Measurements from ENCODE around the gene MKNK1.
"Not testable (repeated sequence)": the region's sequence is repeated elsewhere in the genome, so short reads cannot be mapped to it uniquely, and the experiment has no call there.

The MKNK1 gene

DNA sequence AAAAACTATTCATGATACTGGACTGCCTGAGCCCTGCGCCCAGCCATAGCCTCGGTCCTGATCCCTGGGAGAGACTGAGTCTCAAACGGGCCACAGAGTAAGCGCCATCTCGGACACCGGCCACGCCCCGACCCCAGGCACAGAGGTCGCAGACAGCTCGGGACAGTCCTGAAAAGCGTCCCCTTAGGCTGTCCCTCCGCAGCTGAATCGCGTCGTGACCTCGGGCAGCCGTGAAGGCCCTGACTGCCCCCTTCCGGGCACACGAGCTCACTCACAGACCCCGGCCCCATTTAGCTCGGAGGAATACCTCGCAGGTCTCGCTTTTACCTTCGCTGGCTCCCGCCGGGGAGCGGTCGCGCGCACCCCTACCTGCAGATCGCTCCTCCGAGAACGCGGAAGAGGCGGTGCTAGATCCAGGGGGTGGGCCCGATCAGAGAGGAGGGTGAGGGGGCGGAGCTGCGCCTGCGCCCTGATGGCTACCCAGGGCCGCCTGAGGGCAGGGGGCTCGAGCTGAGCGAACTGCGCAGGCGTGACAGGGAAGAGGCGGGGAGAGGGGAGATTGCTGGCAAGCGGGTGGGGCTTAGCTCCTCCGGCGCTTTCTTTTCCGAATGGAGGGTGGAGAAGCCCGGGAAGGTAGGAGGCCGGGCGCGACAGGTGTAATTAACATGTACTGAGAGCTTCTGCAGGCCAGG, at the start of gene MKNK1:
Gene MKNK1 (minus strand): TSS at position 411 of the 692 bp plus-strand sequence. CDS start 20,941 bp downstream, outside the sequence.
- DNase-seq: peak; percentile 99

DNA sequence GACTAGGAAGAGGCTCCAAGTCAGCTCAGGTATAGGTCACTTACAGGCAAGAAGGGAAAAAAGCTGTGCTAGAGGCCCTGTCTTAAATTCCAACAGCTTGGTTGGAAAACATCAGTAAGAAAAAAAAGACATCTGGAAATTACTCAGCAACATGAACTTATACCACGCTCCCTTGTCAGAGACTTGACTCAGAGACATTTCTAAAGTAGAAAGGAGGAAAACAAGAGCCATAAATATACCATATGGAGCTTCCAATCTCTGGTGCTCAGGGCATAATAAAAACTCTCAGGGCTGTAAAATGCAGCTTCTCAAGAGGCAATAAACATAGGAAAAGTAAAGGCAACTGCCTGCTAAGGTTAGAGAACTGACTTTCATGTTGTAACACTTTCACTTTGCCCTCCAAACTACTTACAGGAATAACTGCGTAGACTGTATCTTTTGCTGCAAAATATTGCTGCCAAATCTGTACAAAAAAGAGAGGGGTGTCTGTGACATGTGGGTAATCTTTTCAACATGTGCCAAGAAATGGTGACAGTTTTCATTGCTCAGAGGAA, 49.4 kb upstream of the MKNK1 start:
- no peak for DNase-seq

DNA sequence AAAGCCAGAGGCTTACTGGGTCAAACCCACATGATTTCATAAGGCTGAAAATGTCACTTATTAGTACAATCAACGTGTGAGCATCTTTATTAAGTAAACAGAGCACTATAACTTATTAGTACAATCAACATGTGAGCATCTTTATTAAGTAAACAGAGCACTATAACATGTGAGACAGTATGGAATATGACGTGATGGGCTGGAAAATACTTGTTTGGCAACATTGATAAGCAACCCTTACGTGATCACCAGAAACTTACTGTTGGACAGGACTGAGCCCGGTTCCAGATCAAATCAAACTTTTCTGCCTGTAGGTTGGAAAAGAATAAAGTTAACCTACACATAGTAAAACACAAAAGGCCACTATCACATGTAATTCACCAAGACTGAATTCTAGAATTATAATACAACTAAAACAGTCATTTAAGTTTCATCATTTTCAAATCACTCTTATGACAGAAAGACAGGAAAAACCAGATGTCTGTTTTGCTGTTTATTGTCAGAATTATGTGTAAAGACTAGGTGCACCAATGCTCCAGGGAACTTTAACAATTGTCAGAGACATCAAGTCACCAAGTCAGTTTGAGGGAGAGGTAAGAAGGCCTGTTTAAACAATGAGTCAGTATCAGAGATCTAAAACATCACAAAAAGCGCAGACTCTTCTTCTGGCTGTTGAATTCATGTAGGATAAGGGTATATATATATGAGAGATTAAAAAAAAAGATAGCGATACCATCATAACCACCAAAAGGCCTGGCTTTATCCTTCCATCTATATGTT, 48.4 kb upstream of the MKNK1 start:
- no peak for DNase-seq

DNA sequence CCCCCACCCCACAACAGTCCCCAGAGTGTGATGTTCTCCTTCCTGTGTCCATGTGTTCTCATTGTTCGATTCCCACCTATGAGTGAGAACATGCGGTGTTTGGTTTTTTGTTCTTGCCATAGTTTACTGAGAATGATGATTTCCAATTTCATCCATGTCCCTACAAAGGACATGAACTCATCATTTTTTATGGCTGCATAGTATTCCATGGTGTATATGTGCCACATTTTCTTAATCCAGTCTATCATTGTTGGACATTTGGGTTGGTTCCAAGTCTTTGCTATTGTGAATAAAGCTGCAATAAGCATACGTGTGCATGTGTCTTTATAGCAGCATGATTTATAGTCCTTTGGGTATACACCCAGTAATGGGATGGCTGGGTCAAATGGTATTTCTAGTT, 47.1 kb upstream of the MKNK1 start:
- not testable (repeated sequence) for DNase-seq

DNA sequence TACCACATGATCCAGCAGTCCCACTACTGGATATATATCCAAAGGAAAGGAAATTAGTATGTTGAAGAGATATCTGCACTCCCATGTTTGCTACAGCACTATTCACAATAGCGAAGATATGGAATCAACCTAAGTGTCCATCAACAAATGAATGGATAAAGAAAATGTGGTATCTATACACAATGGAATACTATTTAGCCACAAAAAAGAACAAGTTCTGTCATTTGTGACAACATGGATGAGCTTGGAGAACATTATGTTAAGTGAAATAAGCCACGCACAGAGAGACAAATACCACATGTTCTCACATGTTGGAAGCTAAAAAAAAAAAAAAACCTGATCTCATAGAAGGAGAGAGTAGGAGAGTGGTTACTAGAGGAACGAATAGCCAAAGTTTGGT, 46.4 kb upstream of the MKNK1 start:
- no peak for DNase-seq

DNA sequence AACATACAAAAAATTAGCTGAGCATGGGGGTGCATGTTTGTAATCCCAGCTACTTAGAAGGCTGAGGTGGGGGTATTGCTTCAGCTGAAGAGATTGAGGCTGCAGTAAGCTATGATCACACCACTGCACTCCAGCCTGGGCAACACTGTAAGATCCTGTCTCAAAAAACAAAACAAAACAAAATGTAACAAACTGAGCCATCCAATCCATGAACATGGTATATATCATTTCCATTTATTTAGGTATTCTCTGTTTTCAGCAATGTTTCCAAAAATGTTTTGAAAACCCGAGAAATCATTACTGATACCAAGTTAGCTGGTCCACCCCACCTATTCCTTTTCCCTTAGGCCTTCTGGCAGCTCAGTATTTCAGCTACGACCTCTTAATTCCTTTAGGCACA, 45.7 kb upstream of the MKNK1 start:
- no peak for DNase-seq

DNA sequence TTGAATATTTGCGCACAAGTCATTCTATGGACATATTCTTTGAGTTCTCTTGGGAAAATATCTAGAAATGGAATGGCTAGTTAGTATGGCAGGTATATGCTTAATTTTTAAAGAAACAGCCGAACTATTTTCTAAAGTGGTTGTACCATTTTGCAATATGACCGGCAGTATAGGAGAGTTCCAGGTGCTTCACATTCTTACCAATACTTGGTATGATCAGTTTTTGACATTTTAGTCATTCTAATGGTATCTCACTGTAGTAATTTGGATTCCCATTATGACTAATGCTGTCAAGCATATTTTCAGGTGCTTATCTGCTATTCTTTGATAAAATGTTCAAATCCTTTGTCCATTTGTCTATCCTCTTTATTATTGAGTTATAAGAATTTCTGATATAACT, 43.5 kb upstream of the MKNK1 start:
- no peak for DNase-seq

DNA sequence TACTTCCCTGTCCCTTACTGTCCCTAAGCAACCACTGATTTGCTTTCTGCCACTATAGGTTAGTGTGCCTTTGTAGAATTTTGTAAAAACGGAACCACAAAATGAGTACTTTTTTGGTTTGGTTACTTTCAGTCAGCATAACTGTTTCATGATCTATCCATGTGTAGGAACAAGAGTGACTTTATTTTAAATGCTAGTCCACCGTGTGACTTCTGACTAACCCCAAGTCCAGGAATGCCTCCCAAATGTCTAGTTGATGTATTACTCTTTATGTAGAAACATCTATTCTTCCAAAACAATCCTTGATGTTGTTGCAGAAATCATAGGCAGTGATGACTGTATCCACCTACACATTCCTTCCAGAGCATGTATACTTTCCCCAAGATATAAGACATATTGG, 42.8 kb upstream of the MKNK1 start:
- DNase-seq: no peak

DNA sequence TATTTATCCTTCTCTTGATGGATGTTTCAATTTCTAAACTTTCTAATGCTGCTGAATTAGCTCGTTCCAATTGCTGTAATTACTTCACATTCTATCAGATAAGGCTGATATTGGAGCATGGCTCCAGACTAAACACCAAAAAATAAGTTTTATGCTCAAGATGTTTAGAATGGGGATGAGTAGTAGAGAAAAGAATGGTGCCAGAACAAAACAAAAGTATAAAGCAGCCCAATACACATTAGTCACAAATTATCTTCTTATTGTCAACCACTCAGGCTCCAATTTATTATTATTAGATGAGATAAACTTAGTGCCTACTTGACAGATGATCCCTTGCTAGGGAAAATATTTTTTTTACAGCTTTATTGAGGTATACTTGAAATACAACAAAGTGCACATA, 42.3 kb upstream of the MKNK1 start:
- DNase-seq: no peak

DNA sequence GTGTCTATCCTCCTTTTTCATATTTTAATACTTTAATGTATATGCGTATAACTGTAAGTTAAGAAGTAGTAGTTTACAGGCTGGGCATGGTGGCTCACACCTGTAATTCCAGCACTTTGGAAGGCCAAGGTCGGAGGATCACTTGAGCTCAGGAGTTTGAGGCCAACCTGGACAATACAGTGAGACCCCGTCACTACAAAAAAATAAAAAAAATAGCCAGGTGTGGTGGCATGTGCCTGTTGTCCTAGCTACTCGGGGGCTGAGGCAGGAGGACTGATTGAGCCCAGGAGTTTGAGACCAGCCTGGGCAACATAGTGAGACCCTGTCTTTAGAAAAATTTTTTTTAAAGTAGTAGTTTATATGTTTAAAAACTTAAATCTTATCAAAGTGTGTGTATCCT, 41.7 kb upstream of the MKNK1 start:
- DNase-seq: no peak

DNA sequence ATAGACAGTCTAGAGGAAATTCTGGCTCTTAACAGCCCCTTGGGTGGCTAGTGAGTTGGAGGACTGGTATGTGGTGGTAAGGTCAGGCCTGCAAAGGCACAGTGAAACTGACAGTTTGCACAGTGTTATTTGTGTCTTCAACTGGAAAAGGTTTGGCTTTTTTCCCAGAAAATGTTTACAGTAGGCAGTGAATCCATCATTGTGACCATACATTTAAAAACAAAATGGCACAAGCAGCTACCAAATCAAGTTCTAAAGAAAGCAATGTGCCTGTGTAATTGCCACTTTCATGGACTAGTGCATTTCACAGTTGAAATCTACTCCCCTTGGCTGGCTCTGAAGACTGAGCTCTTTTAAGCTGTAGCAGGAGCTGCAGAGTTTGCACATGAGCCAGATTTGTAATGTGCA, 39.3 kb upstream of the MKNK1 start:
- no peak for DNase-seq

DNA sequence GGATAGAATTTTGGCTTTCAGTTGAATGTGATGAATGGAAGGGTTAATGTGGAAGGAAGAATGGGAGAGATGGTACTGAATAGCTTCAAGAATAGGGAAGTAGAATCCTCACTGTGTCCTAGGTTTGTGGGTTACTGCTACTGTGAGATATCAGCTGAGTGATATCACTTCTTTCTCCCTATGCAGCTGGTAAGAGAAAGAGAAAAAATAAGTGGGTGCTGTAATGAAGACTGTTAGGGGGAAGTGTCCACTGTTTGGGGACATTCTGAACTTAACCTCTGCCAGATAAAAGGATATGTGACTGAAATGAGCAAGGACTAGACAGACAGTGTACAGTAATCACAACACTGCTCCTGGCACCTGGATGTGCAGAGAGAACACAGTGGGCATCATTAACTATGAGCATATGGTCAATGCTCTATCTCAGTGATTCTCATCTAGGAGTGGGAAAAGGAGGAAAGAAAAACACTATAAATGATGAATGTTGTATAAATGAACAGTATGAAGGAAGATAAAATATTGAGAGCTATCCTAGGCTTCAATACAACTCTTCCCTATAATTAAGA, 38.1 kb upstream of the MKNK1 start:
- no peak for DNase-seq

DNA sequence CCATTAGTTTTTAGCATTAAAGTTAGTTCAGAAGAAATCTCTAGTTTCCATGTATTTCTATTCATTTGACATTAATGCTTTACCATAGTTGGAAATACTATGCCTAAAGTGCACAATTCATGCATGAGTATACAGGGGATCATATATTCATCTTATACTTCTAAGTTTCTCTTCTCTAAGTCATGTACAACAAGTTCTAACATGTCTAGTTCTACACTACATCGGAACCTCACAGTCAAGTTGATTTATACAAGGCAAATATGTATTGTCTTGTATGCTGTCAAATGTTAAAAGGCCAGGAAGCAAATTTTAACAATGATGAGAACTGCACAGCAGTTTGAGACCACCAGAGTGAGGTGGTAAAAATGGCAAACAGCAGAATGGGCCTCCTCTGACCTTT, 35.5 kb upstream of the MKNK1 start:
- no peak for DNase-seq

DNA sequence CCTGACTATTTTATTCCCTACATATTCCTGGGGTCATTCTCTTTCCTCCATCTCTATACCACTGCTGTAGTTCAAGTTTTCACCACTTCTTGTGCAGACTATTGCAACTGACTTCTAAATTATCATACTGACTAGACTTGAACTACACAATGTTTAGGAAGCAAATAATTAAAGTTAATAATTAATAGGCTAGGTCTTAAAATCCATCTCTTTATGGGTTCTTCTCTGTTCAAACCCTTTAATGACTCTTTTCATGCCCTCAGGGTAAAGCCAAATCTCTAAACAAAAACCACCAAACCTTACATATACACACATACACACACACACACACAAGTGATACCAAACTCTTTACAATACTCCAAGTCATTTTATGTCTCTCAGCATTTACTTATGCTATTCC, 34.9 kb upstream of the MKNK1 start:
- no peak for DNase-seq

DNA sequence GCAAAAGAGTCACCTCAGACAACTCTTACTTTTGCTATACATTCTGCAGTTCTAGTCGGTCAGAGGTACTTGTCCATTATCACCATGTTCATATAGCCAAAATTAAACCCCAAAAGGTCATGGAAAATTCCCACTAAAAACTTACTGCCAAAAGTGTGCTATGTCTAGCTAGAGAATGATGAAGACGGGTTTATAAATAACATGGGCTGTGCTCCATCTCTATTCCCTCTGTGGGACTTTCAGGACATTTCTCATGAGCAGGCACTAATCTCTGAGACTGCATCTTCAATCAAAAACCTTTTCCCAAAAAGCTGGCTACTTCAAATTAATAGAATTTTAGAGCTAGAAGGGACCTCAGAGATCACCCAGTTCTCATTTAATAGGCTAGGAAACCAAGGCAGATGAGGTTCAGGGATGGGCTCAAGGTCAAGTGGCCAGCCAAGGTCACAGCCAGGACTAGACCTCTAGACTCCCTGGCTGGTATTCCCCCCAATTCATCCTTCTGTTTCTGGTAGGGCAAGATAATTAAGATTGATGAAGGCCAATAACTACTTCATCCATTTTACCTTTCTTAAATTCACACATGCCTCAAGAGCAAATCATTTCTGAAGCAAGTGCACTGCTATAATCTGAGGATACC, 33.5 kb upstream of the MKNK1 start:
- DNase-seq: no peak

DNA sequence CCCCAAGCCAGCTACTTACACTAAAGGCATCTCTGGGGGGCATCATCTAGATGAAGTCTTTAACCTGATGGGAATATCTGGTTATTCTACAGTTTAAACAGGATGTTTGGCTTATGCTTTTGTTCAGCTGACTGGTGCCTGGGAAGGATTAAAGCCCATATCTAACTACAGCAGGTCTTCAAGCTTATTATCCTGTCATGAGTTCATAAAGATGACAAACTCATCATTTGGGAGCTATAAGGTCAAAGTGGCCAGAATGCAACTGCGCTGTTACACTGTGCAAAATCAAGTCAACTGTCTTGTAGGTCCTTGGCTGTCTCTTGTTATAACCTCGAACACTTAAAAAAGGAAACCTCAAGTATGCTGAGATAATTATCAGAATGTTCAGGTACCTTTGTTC, 31.1 kb upstream of the MKNK1 start:
- no peak for DNase-seq

DNA sequence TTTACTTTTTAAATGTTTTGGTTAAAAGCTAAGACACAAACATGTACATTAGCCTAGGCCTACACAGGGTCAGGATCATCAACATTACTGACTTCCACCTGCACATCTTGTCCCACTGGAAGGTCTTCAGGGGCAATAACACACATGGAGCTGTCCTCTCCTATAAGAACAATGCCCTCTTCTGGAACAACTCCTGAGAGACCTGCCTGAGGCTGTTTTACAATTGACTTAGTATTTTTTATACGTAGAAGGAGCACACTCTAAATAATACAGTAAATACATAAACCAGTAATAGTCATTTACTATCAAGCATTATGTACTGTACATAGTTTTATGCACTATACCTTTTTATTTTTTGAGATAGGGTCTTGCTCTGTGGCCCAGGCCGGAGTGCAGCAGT, 26.7 kb upstream of the MKNK1 start:
- DNase-seq: no peak

DNA sequence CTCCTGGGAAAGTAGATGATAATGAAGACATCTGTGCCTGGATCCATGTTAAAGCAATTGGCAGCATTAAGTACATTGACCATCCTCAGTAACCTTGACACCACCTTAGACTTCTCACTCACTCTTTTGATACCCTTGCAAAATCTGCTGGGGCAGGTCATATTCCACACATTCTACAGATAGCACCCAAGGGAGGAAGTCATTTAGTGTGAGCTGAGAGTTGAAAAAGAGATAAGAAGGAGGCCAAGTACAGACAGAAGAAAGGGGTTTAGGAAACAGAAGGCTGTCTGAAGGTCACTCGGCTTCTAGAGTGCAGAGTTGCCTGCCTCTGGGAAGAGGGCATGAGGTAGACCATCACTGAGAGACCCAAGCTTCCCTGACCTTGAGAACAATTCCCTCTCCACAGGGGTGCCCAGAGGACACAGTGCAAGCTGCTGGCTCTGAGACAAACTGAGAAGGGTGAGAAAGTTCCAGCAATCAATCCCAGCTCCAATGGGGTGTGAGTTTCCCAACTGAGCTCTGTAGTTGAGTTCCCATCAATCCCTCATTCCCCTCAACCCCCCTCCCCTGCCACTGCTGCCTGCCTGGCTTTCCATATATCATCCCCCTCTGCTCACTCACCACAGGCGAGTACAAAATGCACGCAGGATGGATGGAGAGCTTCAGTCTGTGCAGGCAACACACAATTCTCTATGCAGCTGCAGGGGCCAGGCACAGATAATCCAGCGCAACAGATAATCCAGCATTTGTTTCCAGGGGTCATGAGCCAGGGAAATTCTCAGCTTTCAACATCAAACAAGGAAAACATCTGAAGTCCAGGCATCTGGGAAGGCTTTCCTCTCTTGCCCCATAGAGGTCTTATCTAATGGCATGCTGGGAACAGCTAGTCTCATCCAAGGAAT, 19.9 kb upstream of the MKNK1 start:
- DNase-seq: no peak

DNA sequence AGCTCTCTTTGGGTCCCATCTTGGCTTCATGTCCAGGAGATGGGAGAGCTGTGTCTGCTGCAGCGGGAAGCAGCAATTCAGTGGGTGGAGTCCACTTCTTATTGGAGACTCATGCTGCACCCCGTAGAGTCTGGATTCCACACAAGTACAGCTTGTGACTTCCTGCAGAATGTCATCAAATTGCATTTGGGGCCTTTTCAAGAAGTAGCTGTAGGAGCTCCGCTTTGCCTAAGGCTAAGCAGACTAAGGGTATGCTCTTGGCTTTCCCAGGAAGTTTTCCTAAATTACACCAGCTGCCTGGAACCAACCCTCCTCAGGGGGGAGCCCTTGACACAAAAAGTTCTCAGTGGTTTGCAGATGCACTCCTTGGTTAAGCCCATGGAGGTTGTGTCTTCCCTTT, 18.3 kb upstream of the MKNK1 start:
- no peak for DNase-seq

DNA sequence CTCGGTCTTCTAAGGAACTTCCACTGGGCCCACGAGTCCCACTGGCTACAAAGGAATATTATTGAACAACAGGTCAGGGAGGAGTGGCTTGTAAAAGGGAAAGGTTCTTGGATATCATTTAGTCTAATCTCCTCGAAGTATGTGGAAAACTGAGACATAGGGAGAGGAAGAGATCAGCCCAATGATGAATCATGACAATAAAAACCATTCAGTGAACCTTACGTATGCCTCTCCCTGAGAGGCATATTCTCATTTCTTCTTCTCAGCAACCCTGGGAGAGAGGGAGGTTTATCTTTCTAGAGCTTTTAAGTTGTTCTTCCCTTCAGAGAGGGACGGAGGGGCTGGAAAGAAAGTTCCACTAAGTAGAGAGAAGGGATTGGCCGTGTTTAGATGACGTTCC, 17.9 kb upstream of the MKNK1 start:
- DNase-seq: no peak

DNA sequence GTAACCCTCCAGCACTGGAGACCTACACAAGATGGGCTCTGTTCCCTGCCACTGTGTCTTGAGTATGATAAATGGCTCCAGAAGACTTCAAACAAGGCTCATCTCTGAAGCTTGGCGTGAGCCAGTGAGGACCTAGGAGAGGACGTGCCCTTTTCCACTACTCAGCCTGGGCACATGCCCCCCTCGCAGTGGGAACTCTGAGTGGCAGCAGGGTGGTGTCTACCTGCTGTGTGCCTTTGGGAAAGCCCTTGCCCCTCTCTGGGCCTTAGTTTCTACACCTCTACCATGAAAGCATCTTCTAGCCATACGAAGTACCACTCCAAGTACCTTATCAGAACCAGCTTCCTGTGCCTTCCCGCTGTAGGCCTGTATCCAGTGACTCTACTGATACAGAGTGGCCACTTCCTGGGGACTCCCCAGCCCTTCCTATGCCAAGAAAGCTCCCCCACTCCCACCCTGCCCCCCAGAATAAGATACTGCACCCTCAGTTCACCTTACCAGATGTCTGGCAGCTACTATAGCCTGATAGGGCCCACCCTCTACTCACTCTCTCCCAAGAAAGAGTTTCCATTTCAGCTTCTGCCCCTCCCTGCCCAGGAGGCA, 15.7 kb upstream of the MKNK1 start:
- no peak for DNase-seq
